GM18498 (cell line): ENCODE results near the gene DYNC1I1.
"Not testable (repeated sequence)": the region's sequence is repeated elsewhere in the genome, so short reads cannot be mapped to it uniquely, and the experiment has no call there.

ENCODE experiments used
- ATAC-seq: cut with Tn5 transposase; IDR thresholded peaks from one replicate; pipeline ENCODE4 v1.9.1; 2021; ENCODE audit warnings: mild to moderate bottlenecking, moderate library complexity; ENCODE audit not compliant: unreplicated experiment

The DYNC1I1 gene

DNA sequence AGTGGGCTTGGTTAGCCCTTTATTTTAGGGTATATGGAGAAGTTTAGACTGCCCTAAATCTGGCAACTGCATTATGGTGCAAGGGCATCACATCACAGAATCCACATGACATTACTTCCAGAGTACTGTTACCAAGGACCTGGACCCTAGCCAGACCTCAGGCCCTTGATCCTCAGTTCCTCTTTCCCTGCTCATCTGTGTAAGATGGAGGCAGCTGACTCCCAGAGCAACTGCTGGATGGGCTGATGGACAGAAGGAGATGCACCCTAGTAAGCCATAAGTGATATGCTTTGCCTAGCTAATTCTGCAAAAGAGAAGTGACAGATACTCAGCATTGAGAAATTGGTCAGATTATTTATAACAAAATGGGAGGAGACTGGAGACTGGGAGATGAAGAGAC, 131.7 kb downstream of the DYNC1I1 start:
- no peak for ATAC-seq

- ATAC-seq, result no peak
Measured at GRCh38 chr7:95905167-95905566, 132.8 kb downstream of the DYNC1I1 start.

DNA sequence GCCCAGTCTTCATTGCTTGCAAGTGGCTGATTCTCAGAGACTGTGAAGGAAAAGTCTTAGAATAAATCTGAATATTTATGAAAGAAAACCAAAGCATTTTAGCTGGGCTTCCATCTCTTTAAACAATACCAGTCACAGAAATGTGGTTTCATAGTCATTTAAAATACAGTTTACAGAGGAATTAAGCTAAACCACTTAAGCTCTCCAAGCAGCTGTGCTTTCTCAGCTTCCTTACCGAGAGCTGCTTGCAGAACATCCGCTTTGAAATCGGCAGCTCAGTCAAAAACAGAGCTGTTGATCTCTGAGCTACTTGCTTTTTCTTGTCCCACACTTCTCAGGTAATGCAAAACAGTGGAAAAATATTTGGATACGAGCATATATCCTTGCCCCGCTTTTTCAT, 134.5 kb downstream of the DYNC1I1 start:
- ATAC-seq, result no peak

DNA sequence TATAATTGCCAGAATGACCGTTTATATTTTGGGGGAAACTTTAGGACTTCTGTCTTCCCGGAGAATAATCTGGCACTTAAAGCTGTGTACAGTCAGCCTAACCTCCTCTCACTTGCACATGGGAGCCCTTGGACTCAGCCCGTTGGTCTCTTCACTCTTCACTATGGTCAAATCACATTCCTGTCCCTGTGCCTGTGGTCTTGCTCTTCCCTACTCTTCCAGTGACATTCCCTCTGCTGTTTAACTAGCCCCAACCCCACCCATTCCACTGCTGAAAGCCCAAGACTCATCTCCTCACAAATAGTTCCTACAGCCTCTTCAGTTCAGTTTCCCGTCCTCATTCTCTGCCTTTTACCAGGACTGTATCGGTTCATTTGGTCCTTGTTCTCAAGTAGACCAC, 135.0 kb downstream of the DYNC1I1 start:
- ATAC-seq, result no peak

DNA sequence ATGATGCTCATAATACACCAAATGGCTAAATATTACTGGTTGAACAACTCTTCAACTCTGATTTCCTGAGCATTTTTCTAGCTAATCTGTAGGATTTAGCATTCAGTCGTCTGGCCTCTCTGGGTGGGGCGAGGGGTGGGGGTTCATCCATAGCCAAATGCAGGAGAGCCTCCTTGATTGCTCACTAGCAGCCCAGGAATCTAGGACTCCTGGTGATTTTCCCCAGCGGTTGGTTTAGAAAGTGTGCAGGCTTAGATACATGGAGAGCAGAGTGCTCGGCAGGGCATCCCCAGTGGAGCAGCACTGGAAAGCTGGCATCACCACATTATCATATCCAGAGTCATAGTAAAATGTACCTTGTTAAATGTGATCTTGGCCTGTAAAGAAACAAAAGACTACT, 136.1 kb downstream of the DYNC1I1 start:
- no peak for ATAC-seq

DNA sequence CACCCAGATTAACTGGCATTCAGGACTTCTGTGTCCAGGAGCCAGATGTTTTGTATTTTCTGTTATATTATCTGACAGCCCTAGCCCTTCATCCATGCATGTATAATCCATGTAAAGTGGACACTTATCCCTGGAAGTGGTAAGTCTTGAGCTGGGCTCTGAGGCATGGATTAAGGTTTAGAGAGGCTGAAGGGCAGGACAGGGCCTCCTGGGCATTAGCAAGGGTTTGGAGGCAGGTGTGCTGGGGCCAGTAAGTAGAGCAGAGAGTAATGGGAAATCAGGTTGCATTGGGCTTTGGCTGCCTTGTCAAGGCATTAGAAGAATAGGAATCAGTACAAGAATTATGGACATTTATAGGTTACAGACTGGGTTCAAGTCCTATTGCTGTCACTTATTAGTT, 138.0 kb downstream of the DYNC1I1 start:
- ATAC-seq, result no peak

DNA sequence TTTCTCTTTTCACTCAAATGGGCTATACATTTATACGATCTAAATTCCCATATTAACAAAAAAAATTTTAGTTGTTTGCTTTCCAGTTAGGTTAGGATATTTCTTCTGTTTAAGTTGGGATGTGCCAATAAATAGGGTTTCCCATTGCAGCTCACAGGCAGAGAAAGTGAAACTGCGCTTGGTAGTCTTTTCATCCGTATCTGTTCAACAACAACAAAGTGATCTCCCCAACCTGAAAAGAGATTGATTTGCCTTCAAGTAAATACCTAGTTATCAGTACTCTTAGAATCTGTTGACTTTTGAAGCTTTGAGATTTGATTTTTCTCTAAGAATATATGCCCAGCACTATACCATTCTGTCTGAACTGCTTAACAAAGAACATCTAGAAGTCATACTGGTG, 143.4 kb downstream of the DYNC1I1 start:
- ATAC-seq, result no peak

GRCh38 chr7:95916573-95917297, 144.4 kb downstream of the DYNC1I1 start:
- peak; percentile 80 for ATAC-seq

- ATAC-seq, result no peak
Measured at GRCh38 chr7:95917634-95918033, 145.3 kb downstream of the DYNC1I1 start.

- no peak for ATAC-seq
Measured at GRCh38 chr7:95919556-95919955, 147.2 kb downstream of the DYNC1I1 start.

DNA sequence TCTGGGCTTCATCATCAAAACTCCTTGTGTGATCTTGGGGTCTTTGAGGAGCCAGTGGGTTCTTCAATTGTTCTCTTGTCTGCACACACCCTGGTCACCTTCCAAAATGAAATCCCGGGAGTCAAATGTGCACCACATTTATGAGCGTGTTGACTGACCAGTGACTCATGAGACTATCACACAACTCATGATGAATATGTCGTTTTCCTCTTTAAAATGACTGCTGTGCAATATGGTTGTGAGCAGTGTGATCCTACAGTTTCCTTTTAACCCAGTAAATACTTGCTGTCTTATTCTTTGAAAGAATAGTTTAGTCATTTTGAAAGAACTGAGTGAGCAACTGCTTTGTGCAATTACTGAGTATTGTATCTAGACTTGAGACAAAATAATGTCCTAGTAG, 149.2 kb downstream of the DYNC1I1 start:
- no peak for ATAC-seq

DNA sequence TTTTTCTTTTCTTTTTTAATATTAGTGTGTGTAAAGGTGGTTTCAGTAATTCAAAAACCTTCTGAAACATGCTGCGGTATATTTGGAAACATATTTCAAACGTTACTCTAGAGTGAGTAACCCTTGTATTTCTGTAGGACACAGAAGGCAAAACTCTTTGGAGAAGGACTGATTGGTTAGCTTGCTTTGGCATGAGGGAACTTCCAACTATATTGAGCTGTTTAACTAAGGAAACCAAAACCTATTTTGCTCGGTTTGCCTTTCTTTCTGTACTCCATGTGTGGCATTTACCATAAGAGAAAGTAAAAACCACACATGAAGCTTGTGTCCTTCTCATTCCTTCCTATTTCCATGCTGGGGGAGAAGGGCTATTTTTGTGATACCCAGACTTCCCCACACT, 149.8 kb downstream of the DYNC1I1 start:
- no peak for ATAC-seq

- ATAC-seq, result no peak
Measured at GRCh38 chr7:95925236-95925635, 152.9 kb downstream of the DYNC1I1 start.

DNA sequence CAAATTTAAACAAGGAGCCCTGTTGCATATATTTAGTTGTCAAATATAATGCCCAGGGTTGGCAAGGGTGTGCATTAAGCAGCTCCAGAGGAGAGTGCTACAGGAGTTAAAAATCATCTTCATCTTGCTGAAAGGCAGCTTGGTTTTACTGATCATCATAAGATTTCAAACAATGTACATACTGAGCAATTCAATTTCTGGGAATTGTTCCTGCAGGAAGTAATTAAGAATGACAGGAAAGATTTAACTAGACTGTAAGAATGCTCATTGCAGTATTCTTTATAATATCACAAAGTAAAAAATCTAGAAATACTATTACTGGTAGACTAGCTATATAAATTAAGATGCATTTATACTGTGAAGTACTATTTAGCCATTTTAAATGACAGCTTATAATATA, 153.6 kb downstream of the DYNC1I1 start:
- ATAC-seq, result no peak

GRCh38 chr7:95927756-95928155, 155.4 kb downstream of the DYNC1I1 start:
- ATAC-seq, result no peak

DNA sequence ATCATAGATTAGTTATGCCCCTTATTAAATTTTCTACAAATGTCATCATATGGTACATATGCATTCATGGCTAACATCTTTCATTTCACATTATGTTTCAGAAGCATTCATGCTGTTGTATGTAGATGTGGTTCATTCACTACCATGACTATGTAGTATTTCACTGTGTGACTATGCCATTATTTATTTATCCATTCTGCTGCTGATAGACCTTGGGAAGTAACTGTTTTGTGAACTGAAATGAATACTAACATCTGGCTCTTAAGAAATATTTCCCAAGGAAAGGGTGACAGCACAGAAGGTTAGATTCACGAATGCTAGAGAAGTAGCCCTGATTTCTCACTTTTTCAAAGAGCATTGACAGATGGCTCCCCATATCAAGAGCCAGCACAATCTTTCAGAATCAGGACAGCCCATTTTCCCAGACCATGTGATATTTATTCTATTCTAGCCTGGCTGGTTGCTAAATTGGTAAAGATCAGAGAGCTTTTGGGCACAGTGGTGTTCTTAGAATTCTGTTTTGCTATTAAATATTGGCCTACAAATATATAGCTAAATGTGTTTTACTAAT, 157.4 kb downstream of the DYNC1I1 start:
- no peak for ATAC-seq

DNA sequence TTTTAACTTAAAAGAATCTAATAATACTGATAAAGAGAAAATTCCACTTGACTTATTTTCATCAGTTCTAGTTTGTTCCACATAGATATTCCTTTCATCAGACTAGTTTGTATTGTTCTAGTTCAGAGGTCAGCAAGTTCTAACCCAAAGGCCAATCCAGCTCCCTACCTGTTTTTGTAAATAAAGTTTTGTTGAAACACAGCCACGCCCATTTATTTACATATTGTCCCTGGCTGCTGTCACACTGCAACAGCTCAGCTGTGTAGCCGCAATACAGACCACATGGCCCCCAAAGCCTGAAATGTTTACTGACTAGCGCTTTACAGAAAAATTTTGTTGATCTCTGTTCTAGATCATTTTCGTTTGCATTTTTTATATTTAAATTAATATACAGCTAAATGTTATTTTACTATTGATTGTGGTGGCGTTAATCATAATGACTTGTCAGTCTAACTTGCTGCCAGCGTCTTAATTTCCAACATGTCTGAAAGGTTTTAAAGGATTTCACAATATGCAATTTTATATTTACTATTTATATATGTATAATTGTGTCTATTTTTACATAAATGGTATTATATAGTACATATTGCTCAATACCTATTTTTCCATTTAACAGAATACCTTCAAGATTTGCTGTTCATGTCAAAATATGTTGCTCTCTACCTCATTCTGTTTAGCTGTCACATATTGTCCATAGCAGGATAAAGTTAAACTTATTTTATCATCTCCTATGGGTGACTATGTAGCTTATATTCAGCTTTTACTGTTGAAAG, 159.3 kb downstream of the DYNC1I1 start:
- ATAC-seq, result no peak

DNA sequence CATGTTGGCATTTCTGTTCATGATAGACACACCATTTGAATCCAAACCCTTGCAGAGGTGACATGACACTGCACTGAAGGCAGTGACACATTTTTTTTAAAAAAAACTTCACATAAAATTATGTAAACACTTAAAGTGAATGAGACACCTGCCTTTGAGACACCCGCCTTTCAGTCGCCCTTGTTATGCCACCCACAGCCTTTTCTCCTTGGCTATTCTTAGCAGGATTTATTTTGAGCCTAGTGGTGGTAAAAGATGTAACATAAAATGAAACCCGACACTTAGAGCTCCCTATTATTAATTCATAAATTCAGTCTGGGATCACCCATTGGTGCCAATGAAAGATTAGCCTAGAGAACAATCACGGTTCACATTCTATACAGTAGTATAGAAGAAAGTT, 161.3 kb downstream of the DYNC1I1 start:
- ATAC-seq, result no peak

GRCh38 chr7:95944867-95945266, 172.5 kb downstream of the DYNC1I1 start:
- ATAC-seq, result not testable (repeated sequence)

DNA sequence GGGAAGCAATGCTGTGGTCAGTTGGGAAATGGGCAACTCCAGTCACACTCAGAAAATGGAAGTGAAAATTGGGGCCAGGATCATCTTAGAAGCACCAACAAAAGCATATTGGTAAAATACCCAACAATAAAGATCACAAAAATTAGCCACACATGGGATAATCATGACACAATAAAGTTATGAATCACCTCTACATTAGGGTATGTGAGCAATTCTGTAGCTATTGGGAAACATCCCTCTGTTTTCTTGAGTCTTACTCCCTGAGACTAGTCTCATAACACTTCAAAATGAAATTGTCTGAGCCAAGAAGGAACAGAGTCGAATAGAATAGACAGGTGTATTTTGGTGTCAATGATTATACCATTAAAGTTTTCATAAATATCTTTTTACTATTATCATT, 178.3 kb downstream of the DYNC1I1 start:
- no peak for ATAC-seq

- no peak for ATAC-seq
Measured at GRCh38 chr7:95951531-95951930, 179.2 kb downstream of the DYNC1I1 start.
